Posterior cingulate gyrus (tissue), 11 donors: ENCODE results near the gene MUC5AC.

ENCODE experiments used
- DNase-seq, 10 donors: peaks; one replicate each; pipeline versions ENCODE4 v3.0.0 to v3.0.0-alpha.2; 2020 to 2021; ENCODE audit warnings: mixed read lengths in 3 of 10
- intact Hi-C: fragments of 100-400 bp; cut with DNase I; formaldehyde crosslinking; loops from one replicate; pipeline ENCODE4 v1.15.1; 2023

MUC5AC gene

GRCh38 chr11:1192741-1193325 is 35.1 kb downstream of the MUC5AC start:
- intact Hi-C loops: no loop called here
- peak in 4 of 10 donors; percentile 3 to 79 (median 58) for DNase-seq

- intact Hi-C loops: no loop called here
- DNase-seq: peak in 4 of 10 donors; percentile 3 to 82 (median 72)
Observed at GRCh38 chr11:1193326-1194230, 35.8 kb downstream of the MUC5AC start.

- intact Hi-C loops: no loop called here
- peak in 5 of 10 donors; percentile 6 to 83 (median 69) for DNase-seq
Observed at GRCh38 chr11:1194231-1194976, 36.7 kb downstream of the MUC5AC start.

GRCh38 chr11:1194977-1195681 is 37.4 kb downstream of the MUC5AC start:
- intact Hi-C loops: no loop called here
- peak in 4 of 10 donors; percentile 7 to 85 (median 57) for DNase-seq

GRCh38 chr11:1195682-1196515 is 38.1 kb downstream of the MUC5AC start:
- peak in 6 of 10 donors; percentile 4 to 80 (median 44) for DNase-seq
- intact Hi-C loops: no loop called here

GRCh38 chr11:1196516-1197391 is 39.0 kb downstream of the MUC5AC start:
- intact Hi-C loops: no loop called here
- DNase-seq: peak in 4 of 10 donors; percentile 5 to 79 (median 66)

GRCh38 chr11:1197431-1197885 is 39.7 kb downstream of the MUC5AC start:
- intact Hi-C loops: no loop called here
- DNase-seq: peak in 6 of 10 donors; percentile 6 to 77 (median 37)

GRCh38 chr11:1197886-1198560 is 40.3 kb downstream of the MUC5AC start:
- peak in 6 of 10 donors; percentile 4 to 82 (median 42) for DNase-seq

GRCh38 chr11:1198561-1199240 is 40.9 kb downstream of the MUC5AC start:
- peak in 7 of 10 donors; percentile 2 to 80 (median 17) for DNase-seq
- intact Hi-C loops: no loop called here

More at GRCh38 chr11:1197886-1198560, 40.3 kb downstream of the MUC5AC start:
- intact Hi-C loops: no loop called here

- DNase-seq: peak in 4 of 10 donors; percentile 6 to 76 (median 42)
- intact Hi-C loops: no loop called here
Observed at GRCh38 chr11:1199241-1199750, 41.5 kb downstream of the MUC5AC start.

GRCh38 chr11:1199751-1200610 is 42.2 kb downstream of the MUC5AC start:
- intact Hi-C loops: loop anchor here (5.0 kb wide), 1 partner anchor 317 kb away; no protein-coding TSS in a partner anchor
- peak in 7 of 10 donors; percentile 17 to 87 (median 40) for DNase-seq

- DNase-seq: peak in 6 of 10 donors; percentile 2 to 76 (median 16)
- intact Hi-C loops: loop anchor here (5.0 kb wide), 1 partner anchor 317 kb away; no protein-coding TSS in a partner anchor
Observed at GRCh38 chr11:1200611-1201191, 42.9 kb downstream of the MUC5AC start.

GRCh38 chr11:1201395-1202153 is 43.8 kb downstream of the MUC5AC start:
- no peak for DNase-seq
- intact Hi-C loops: loop anchor here (5.0 kb wide), 1 partner anchor 316 kb away; no protein-coding TSS in a partner anchor

- intact Hi-C loops: loop anchor here (5.0 kb wide), 1 partner anchor 315 kb away; no protein-coding TSS in a partner anchor
- peak in 7 of 10 donors; percentile 5 to 82 (median 19) for DNase-seq
Observed at GRCh38 chr11:1202154-1202775, 44.5 kb downstream of the MUC5AC start.
